ENCODE measurements around the gene USP48.
A peak's percentile ranks its signal among the peaks of the same experiment; 100 is the strongest.

Gene USP48

GRCh38 chr1:21763694-21764419 lies 19.1 kb downstream of the USP48 start:
- DNase-seq = no peak
- Histone ChIP-seq H3K4me3 (ENCODE audit: low read depth, low read length) (no peak overlapping the region), H3K36me3 (no peaks in the 10 kb centered on the region; the same call in 1 of the 2 replicates), H3K27me3 (ENCODE audit: insufficient read depth, low read depth, severe bottlenecking) (no peaks in the 10 kb centered on the region), H3K27ac (no peak overlapping the region), H3K9me3 (ENCODE audit: severe bottlenecking) (no peaks in the 10 kb centered on the region)
- no peak for TF ChIP-seq CTCF (IDR thresholded peaks at IDR 0.05; ENCODE audit: low read depth, low read length)

GRCh38 chr1:21763236-21763635 lies 19.7 kb downstream of the USP48 start:
- no peak for TF ChIP-seq CTCF (IDR thresholded peaks at IDR 0.05; ENCODE audit: low read depth, low read length)
- Histone ChIP-seq H3K4me3 (ENCODE audit: low read depth, low read length) (no peak overlapping the region), H3K27ac (no peak overlapping the region), H3K36me3 (no peaks in the 10 kb centered on the region; the same call in 1 of the 2 replicates), H3K9me3 (ENCODE audit: severe bottlenecking) (no peaks in the 10 kb centered on the region), H3K27me3 (ENCODE audit: insufficient read depth, low read depth, severe bottlenecking) (no peaks in the 10 kb centered on the region)
- peak; percentile 19 for DNase-seq

GRCh38 chr1:21762022-21762404 lies 20.9 kb downstream of the USP48 start:
- no peak for TF ChIP-seq CTCF (IDR thresholded peaks at IDR 0.05; ENCODE audit: low read depth, low read length)
- Histone ChIP-seq H3K9me3 (ENCODE audit: severe bottlenecking) (no peaks in the 10 kb centered on the region), H3K36me3 (no peaks in the 10 kb centered on the region; the same call in 1 of the 2 replicates), H3K27me3 (ENCODE audit: insufficient read depth, low read depth, severe bottlenecking) (no peaks in the 10 kb centered on the region), H3K4me3 (ENCODE audit: low read depth, low read length) (no peak overlapping the region), H3K27ac (no peak overlapping the region)
- no peak for DNase-seq

- Histone ChIP-seq H3K9me3 (ENCODE audit: severe bottlenecking) (no peaks in the 10 kb centered on the region), H3K27ac (no peak overlapping the region), H3K4me3 (ENCODE audit: low read depth, low read length) (no peak overlapping the region), H3K27me3 (ENCODE audit: insufficient read depth, low read depth, severe bottlenecking) (no peaks in the 10 kb centered on the region), H3K36me3 (peaks cover 4% of the 10 kb centered on the region)
- no peak for DNase-seq
- no peak for TF ChIP-seq CTCF (IDR thresholded peaks at IDR 0.05; ENCODE audit: low read depth, low read length)
Measured at GRCh38 chr1:21761052-21761451, 21.9 kb downstream of the USP48 start.

- Histone ChIP-seq H3K27ac (no peak overlapping the region), H3K27me3 (ENCODE audit: insufficient read depth, low read depth, severe bottlenecking) (no peaks in the 10 kb centered on the region)
- no peak for TF ChIP-seq CTCF (IDR thresholded peaks at IDR 0.05; ENCODE audit: low read depth, low read length)
Measured at GRCh38 chr1:21759818-21760217, 23.1 kb downstream of the USP48 start.

GRCh38 chr1:21759182-21759581 lies 23.8 kb downstream of the USP48 start:
- Histone ChIP-seq H3K36me3 (peaks cover 19% of the 10 kb centered on the region), H3K27me3 (ENCODE audit: insufficient read depth, low read depth, severe bottlenecking) (no peaks in the 10 kb centered on the region), H3K9me3 (ENCODE audit: severe bottlenecking) (no peaks in the 10 kb centered on the region), H3K27ac (no peak overlapping the region), H3K4me3 (ENCODE audit: low read depth, low read length) (no peak overlapping the region)
- DNase-seq = no peak
- TF ChIP-seq CTCF (IDR thresholded peaks at IDR 0.05; ENCODE audit: low read depth, low read length) = no peak

More at GRCh38 chr1:21759818-21760217, 23.1 kb downstream of the USP48 start:
- H3K4me3 ChIP-seq (ENCODE audit: low read depth, low read length) = no peak overlapping the region
- peaks cover 14% of the 10 kb centered on the region for H3K36me3 ChIP-seq
- no peak for DNase-seq
- H3K9me3 ChIP-seq (ENCODE audit: severe bottlenecking) = no peaks in the 10 kb centered on the region
